ENCODE data around the gene COL2A1. TPM values are rescaled to one million over a fixed set of nuclear protein-coding genes. Genes with fewer than 3 reads are reported as not detected.

The COL2A1 gene
- total RNA-seq, 4 donors from 2014 or later, result 0.12 to 0.56 TPM; not detected in 2

DNA sequence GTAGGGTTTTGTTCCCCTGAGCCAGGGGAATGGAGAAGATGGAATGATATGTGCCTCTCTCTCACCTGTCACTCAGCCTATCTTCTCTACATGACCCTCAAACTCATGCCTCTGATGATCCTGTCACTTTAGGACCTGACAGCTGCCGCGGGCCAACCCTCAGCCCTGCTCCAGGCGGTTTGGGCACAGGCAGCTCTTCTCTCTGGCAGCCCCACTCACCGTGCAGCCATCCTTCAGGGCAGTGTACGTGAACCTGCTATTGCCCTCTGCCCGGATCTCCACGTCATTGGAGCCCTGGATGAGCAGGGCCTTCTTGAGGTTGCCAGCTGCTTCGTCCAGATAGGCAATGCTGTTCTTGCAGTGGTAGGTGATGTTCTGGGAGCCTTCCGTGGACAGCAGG, 30.4 kb downstream of the COL2A1 start:
- DNase-seq (ENCODE audit: low spot score) (no peak), ATAC-seq (ENCODE audit: low FRiP score) (no peak)
- TF ChIP-seq, protein P1, sequence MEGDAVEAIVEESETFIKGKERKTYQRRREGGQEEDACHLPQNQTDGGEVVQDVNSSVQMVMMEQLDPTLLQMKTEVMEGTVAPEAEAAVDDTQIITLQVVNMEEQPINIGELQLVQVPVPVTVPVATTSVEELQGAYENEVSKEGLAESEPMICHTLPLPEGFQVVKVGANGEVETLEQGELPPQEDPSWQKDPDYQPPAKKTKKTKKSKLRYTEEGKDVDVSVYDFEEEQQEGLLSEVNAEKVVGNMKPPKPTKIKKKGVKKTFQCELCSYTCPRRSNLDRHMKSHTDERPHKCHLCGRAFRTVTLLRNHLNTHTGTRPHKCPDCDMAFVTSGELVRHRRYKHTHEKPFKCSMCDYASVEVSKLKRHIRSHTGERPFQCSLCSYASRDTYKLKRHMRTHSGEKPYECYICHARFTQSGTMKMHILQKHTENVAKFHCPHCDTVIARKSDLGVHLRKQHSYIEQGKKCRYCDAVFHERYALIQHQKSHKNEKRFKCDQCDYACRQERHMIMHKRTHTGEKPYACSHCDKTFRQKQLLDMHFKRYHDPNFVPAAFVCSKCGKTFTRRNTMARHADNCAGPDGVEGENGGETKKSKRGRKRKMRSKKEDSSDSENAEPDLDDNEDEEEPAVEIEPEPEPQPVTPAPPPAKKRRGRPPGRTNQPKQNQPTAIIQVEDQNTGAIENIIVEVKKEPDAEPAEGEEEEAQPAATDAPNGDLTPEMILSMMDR (IDR thresholded peaks at IDR 0.05), result no peak

DNA sequence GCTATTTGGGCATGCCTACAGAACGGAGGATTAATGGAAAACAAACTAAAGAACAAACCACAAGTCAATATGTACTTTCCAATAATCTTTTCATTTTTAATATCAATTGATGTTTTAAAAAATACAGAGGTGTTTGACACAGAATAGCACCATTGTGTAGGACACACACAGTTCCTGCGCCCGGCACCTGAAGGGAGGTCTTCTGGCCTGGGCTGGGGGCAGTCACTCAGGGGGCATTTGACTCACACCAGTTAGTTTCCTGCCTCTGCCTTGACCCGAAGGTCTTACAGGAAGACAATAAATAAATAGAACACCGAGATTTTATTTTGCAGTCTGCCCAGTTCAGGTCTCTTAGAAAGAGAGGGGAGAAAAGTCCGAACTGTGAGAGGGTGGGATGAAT, 31.4 kb downstream of the COL2A1 start:
- DNase-seq (ENCODE audit: low spot score) (no peak), ATAC-seq (ENCODE audit: low FRiP score) (no peak)
- TF ChIP-seq, protein P1 (IDR thresholded peaks at IDR 0.05), result no peak

DNA sequence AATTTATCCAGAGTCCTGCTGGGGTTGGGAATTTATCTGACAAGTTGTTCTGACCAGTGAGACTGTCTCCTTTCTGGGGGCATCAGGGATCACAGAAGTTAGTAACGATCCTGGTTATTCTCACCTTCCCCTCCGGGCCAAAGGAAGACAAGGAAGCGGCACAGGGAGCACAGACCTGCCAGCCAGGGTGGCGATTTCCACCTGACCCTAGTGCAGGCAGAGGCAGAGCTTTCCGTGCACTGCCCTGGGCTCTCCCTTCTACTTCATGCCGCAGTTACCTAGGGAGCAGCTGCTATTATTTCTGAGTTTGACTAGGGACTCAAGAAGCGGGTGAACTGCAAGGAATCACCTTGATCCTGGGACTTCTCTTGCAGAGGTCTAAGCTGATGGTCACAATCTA, 33.4 kb downstream of the COL2A1 start:
- TF ChIP-seq, protein P1 (IDR thresholded peaks at IDR 0.05), result no peak
- ATAC-seq (ENCODE audit: low FRiP score) (no peak), DNase-seq (ENCODE audit: low spot score) (no peak)

DNA sequence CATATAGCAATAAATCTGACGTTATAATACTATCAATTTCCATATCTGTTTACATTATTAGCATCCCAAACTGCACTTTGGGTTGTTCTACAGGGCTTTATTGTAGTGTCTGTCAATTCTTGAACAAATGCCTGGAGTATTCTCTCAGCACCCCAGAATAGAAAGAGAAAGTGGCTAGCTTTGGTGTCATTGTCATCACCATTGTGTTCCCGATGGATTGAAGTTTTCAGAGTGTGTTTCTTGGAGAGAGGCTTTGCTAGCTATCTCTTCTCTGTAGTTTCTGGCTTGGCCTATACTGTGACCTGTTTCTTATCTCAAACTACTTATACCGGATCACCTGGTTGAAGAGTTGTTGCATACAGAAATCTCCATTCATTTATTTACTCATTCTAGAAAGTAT, 34.4 kb downstream of the COL2A1 start:
- no peak for DNase-seq (ENCODE audit: low spot score)
- TF ChIP-seq, protein P1 (IDR thresholded peaks at IDR 0.05), result no peak
- ATAC-seq (ENCODE audit: low FRiP score), result no peak

DNA sequence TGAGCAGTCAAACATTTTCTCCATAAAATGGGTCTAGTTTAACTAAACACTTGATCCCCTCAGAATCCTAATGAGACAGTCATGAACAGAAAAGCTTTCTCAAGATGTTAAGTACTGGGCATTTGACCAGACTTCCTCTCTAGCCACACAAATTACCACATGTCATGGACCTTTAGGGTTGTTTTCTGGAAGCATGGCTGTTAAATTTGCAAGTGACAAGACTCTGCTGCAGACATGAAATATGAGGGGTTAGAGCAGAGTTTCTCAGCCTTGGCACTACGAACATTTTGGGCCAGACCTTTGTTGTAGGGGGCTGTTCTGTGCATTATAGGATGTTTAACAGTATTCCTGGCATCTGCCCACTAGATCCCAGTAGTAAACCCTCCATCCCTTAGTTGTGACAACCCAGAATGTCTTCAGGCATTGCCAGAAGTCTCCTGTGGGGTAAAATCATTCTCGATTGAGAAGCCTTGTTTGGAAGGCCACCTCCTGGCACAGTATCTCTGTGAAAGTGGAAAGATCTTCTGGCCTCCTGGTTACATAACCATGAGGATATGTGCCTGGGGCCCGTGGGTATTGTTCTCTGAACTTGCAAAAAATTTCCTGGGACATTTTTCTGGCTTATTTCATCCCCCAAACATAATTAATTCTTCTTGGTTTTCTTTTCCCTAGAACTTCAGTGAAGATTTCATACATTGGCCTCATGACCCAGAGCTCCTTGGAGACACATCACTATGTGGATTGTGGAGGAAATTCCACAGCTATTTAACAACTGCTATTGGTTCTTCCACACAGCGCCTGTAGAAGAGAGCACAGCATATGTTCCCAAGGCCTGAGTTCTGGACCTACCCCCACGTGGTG, 36.6 kb downstream of the COL2A1 start:
- no peak for ATAC-seq (ENCODE audit: low FRiP score)
- no peak for DNase-seq (ENCODE audit: low spot score)
- TF ChIP-seq, protein P1 (IDR thresholded peaks at IDR 0.05), result no peak

DNA sequence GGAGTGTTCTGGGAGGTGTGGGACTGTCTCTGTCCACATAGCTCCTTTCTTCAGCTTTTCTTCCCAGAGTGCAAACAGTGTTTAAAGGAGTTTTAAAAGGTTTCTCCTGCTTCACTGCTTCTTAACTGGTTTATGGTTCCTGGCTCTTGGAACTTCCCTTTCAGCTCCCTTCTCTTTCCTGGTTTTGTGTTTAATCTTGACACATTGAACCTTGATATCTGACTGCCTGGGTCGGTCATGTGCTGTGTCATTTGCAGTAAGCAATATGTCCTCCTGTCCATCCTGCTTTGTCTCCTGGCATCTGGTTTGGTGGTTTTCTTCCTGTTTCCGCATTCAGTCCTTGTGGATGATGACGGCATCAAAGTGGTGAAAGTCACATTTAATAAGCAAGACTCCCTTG, 38.7 kb downstream of the COL2A1 start:
- DNase-seq (ENCODE audit: low spot score), result no peak
- ATAC-seq (ENCODE audit: low FRiP score), result no peak
- TF ChIP-seq, protein P1 (IDR thresholded peaks at IDR 0.05), result no peak

Measured in omental fat pad (tissue), 4 donors.